SK-N-MC (cell line): ENCODE data around the gene SHROOM3.
"Not testable (repeated sequence)": the region's sequence is repeated elsewhere in the genome, so short reads cannot be mapped to it uniquely, and the experiment has no call there.

ENCODE experiments used
- DNase-seq: peaks from one replicate; pipeline ENCODE4 v3.0.0-alpha.2; 2011; ENCODE audit warnings: low read depth, low spot score
- H3K27ac ChIP-seq: fragments of 200-600 bp; sonication (generic); 2 replicates; pipeline ENCODE4 v1.5.1; 2016; ENCODE audit warnings: mixed run types
- H3K36me3 ChIP-seq: fragments of 200-600 bp; sonication (generic); 2 replicates; pipeline ENCODE4 v1.6.1; 2017; ENCODE audit warnings: antibody characterized with exemption, low read length, mixed read lengths; ENCODE audit not compliant: insufficient read depth
- H3K4me3 ChIP-seq: fragments of 200-600 bp; sonication (generic); 2 replicates; pipeline ENCODE4 v1.5.1; 2016
- H3K9ac ChIP-seq: fragments of 200-600 bp; sonication (generic); 2 replicates; pipeline ENCODE4 v1.8.0; 2017; ENCODE audit warnings: mixed run types, mixed read lengths; ENCODE audit not compliant: insufficient read length
- H3K9me3 ChIP-seq: fragments of 200-600 bp; sonication (generic); 2 replicates; pipeline ENCODE4 v1.6.1; 2017; ENCODE audit warnings: low read depth, mild to moderate bottlenecking, antibody characterized with exemption, low read length, moderate library complexity, mixed read lengths
- EZH2 ChIP-seq: fragments of 200-600 bp; sonication (generic); IDR thresholded peaks from one replicate; pipeline ENCODE4 v1.6.1; 2017; ENCODE audit warnings: antibody characterized with exemption
- FOXP2 ChIP-seq: optimal IDR thresholded peaks from 2 replicates; pipeline ENCODE3; 2011; ENCODE audit warnings: mild to moderate bottlenecking, moderate library complexity; ENCODE audit not compliant: insufficient read depth; ENCODE audit errors: extremely low read length, control extremely low read depth
- POLR2AphosphoS5 ChIP-seq: IDR thresholded peaks from 2 replicates; pipeline ENCODE4 v1.6.1; 2012; ENCODE audit warnings: mild to moderate bottlenecking, low read depth, low read length, borderline replicate concordance

Gene SHROOM3

GRCh38 chr4:76607266-76607799 lies 172.3 kb downstream of the SHROOM3 start:
- TF ChIP-seq FOXP2 = no peak
- TF ChIP-seq EZH2 = no peak
- no peak for TF ChIP-seq POLR2AphosphoS5
- H3K9me3 ChIP-seq = no peaks in the 10 kb centered on the region
- no peak overlapping the region for H3K27ac ChIP-seq
- no peak for DNase-seq
- H3K4me3 ChIP-seq = no peak overlapping the region
- H3K36me3 ChIP-seq = no peaks in the 10 kb centered on the region
- H3K9ac ChIP-seq = no peak overlapping the region

- Histone ChIP-seq H3K9me3 (no peaks in the 10 kb centered on the region), H3K36me3 (no peaks in the 10 kb centered on the region), H3K27ac (no peak overlapping the region), H3K4me3 (no peak overlapping the region), H3K9ac (no peak overlapping the region)
- DNase-seq = no peak
- TF ChIP-seq POLR2AphosphoS5 (no peak), EZH2 (no peak), FOXP2 (no peak)
Measured at GRCh38 chr4:76607846-76608245, 172.8 kb downstream of the SHROOM3 start.

- not testable (repeated sequence) for H3K9ac ChIP-seq, DNase-seq, H3K36me3 ChIP-seq, H3K4me3 ChIP-seq, H3K9me3 ChIP-seq, H3K27ac ChIP-seq
Measured at GRCh38 chr4:76608549-76608948, 173.5 kb downstream of the SHROOM3 start.

GRCh38 chr4:76610751-76611547 lies 175.9 kb downstream of the SHROOM3 start:
- DNase-seq = no peak
- Histone ChIP-seq H3K9ac (no peak overlapping the region), H3K27ac (no peak overlapping the region), H3K9me3 (no peaks in the 10 kb centered on the region), H3K36me3 (no peaks in the 10 kb centered on the region), H3K4me3 (no peak overlapping the region)
- TF ChIP-seq EZH2 (no peak), FOXP2 (no peak), POLR2AphosphoS5 (no peak)

- H3K27ac ChIP-seq = no peak overlapping the region
- H3K9ac ChIP-seq = no peak overlapping the region
- DNase-seq = no peak
- H3K9me3 ChIP-seq = no peaks in the 10 kb centered on the region
- no peak overlapping the region for H3K4me3 ChIP-seq
- TF ChIP-seq EZH2 = no peak
- no peak for TF ChIP-seq POLR2AphosphoS5
- no peak for TF ChIP-seq FOXP2
- H3K36me3 ChIP-seq = no peaks in the 10 kb centered on the region
Measured at GRCh38 chr4:76611616-76612207, 176.7 kb downstream of the SHROOM3 start.

- no peak for TF ChIP-seq FOXP2
- TF ChIP-seq EZH2 = no peak
- TF ChIP-seq POLR2AphosphoS5 = no peak
- no peak for DNase-seq
Measured at GRCh38 chr4:76614589-76614988, 179.6 kb downstream of the SHROOM3 start.

GRCh38 chr4:76615999-76616398 lies 181.0 kb downstream of the SHROOM3 start:
- H3K36me3 ChIP-seq = no peaks in the 10 kb centered on the region
- TF ChIP-seq POLR2AphosphoS5 = no peak
- TF ChIP-seq EZH2 = no peak
- H3K9ac ChIP-seq = no peak overlapping the region
- no peaks in the 10 kb centered on the region for H3K9me3 ChIP-seq
- DNase-seq = no peak
- H3K4me3 ChIP-seq = no peak overlapping the region
- no peak overlapping the region for H3K27ac ChIP-seq

More at GRCh38 chr4:76614589-76614988, 179.6 kb downstream of the SHROOM3 start:
- Histone ChIP-seq H3K36me3 (no peaks in the 10 kb centered on the region), H3K9me3 (no peaks in the 10 kb centered on the region), H3K9ac (no peak overlapping the region), H3K27ac (no peak overlapping the region), H3K4me3 (no peak overlapping the region)

- Histone ChIP-seq H3K27ac (no peak overlapping the region), H3K9ac (no peak overlapping the region), H3K9me3 (no peaks in the 10 kb centered on the region), H3K36me3 (no peaks in the 10 kb centered on the region), H3K4me3 (no peak overlapping the region)
- no peak for TF ChIP-seq FOXP2
- TF ChIP-seq EZH2 = no peak
- no peak for DNase-seq
Measured at GRCh38 chr4:76616526-76616925, 181.5 kb downstream of the SHROOM3 start.

- H3K4me3 ChIP-seq = no peak overlapping the region
- no peak overlapping the region for H3K9ac ChIP-seq
- H3K27ac ChIP-seq = no peak overlapping the region
- DNase-seq = no peak
- TF ChIP-seq FOXP2 = no peak
- no peak for TF ChIP-seq POLR2AphosphoS5
- TF ChIP-seq EZH2 = no peak
- no peaks in the 10 kb centered on the region for H3K36me3 ChIP-seq
- H3K9me3 ChIP-seq = no peaks in the 10 kb centered on the region
Measured at GRCh38 chr4:76620723-76621468, 185.9 kb downstream of the SHROOM3 start.
